RKO (cell line): Measurements from ENCODE around the gene UBR4.
"Not testable (repeated sequence)": the region's sequence is repeated elsewhere in the genome, so short reads cannot be mapped to it uniquely, and the experiment has no call there.

Experiments
- DNase-seq: peaks from one replicate; pipeline ENCODE4 v3.0.0-alpha.2; 2016; ENCODE audit warnings: low spot score

Gene UBR4

GRCh38 chr1:19220080-19220846 lies 10.2 kb upstream of the UBR4 start:
- no peak for DNase-seq

- DNase-seq = no peak
Measured at GRCh38 chr1:19219451-19219850, 9.4 kb upstream of the UBR4 start.

- DNase-seq = not testable (repeated sequence)
Measured at GRCh38 chr1:19216585-19216984, 6.5 kb upstream of the UBR4 start.

- DNase-seq = no peak
Measured at GRCh38 chr1:19213580-19213979, 3.5 kb upstream of the UBR4 start.

- peak; percentile 19 for DNase-seq
Measured at GRCh38 chr1:19212167-19212566, 2.1 kb upstream of the UBR4 start.

GRCh38 chr1:19210772-19211549 lies 895 bp upstream of the UBR4 start:
- peak; percentile 35 for DNase-seq

GRCh38 chr1:19209439-19209989 lies 552 bp downstream of the UBR4 start:
- DNase-seq = peak; percentile 68

- DNase-seq = peak; percentile 62
Measured at GRCh38 chr1:19208710-19209438, 1.2 kb downstream of the UBR4 start.

GRCh38 chr1:19206947-19207346 lies 3.1 kb downstream of the UBR4 start:
- no peak for DNase-seq

GRCh38 chr1:19205845-19206244 lies 4.2 kb downstream of the UBR4 start:
- no peak for DNase-seq

- no peak for DNase-seq
Measured at GRCh38 chr1:19205403-19205802, 4.7 kb downstream of the UBR4 start.

GRCh38 chr1:19204446-19205266 lies 5.4 kb downstream of the UBR4 start:
- DNase-seq = no peak

- peak; percentile 49 for DNase-seq
Measured at GRCh38 chr1:19203440-19203839, 6.6 kb downstream of the UBR4 start.

- DNase-seq = no peak
Measured at GRCh38 chr1:19202396-19202795, 7.7 kb downstream of the UBR4 start.

GRCh38 chr1:19199969-19200604 lies 10.0 kb downstream of the UBR4 start:
- DNase-seq = no peak

- DNase-seq = no peak
Measured at GRCh38 chr1:19199329-19199968, 10.6 kb downstream of the UBR4 start.

GRCh38 chr1:19198820-19199219 lies 11.2 kb downstream of the UBR4 start:
- no peak for DNase-seq

- no peak for DNase-seq
Measured at GRCh38 chr1:19197845-19198244, 12.2 kb downstream of the UBR4 start.

GRCh38 chr1:19196331-19196730 lies 13.7 kb downstream of the UBR4 start:
- DNase-seq = no peak

GRCh38 chr1:19193004-19193403 lies 17.1 kb downstream of the UBR4 start:
- no peak for DNase-seq

- no peak for DNase-seq
Measured at GRCh38 chr1:19191811-19192210, 18.3 kb downstream of the UBR4 start.
